Inflammatory macrophage (primary cell): ENCODE data around the gene TAF11L5.
"Not testable (repeated sequence)": the region's sequence is repeated elsewhere in the genome, so short reads cannot be mapped to it uniquely, and the experiment has no call there.

Experiments
- DNase-seq, 2 donors: peaks; one replicate each; pipeline ENCODE4 v3.0.0-alpha.2; 2020 to 2022
- total RNA-seq, 18 experiments: gene quantifications; one replicate each; lab custom pipeline; 2026; ENCODE audit warnings: mixed read lengths in 6 of 18, inconsistent platforms in 2 of 18; lab: John Stamatoyannopoulos, UW

The TAF11L5 gene
- 0 reads per million in 18 experiments for total RNA-seq

- not testable (repeated sequence) for DNase-seq
Observed at GRCh38 chr5:17524935-17525334, at the start of gene TAF11L5. TAF11L5 (plus strand) TSS chr5:17525235.

- no peak for DNase-seq
Observed at GRCh38 chr5:17477043-17477442, 48.0 kb upstream of the TAF11L5 start.

GRCh38 chr5:17477573-17478265, 47.3 kb upstream of the TAF11L5 start:
- DNase-seq = no peak

- DNase-seq = no peak
Observed at GRCh38 chr5:17481378-17481777, 43.7 kb upstream of the TAF11L5 start.

- no peak for DNase-seq
Observed at GRCh38 chr5:17482790-17483189, 42.2 kb upstream of the TAF11L5 start.

GRCh38 chr5:17486464-17487173, 38.4 kb upstream of the TAF11L5 start:
- peak in 1 of 2 donors; percentile 31 for DNase-seq

- no peak for DNase-seq
Observed at GRCh38 chr5:17487174-17487512, 37.9 kb upstream of the TAF11L5 start.

- DNase-seq = not testable (repeated sequence)
Observed at GRCh38 chr5:17491257-17491656, 33.8 kb upstream of the TAF11L5 start.

- DNase-seq = no peak
Observed at GRCh38 chr5:17492770-17493169, 32.3 kb upstream of the TAF11L5 start.

- no peak for DNase-seq
Observed at GRCh38 chr5:17497446-17497845, 27.6 kb upstream of the TAF11L5 start.

- DNase-seq = not testable (repeated sequence)
Observed at GRCh38 chr5:17497931-17498330, 27.1 kb upstream of the TAF11L5 start, which contains the start of gene TAF11L2. TAF11L2 (plus strand) TSS chr5:17498231.

- DNase-seq = no peak
Observed at GRCh38 chr5:17511775-17512325, 13.2 kb upstream of the TAF11L5 start.

- not testable (repeated sequence) for DNase-seq
Observed at GRCh38 chr5:17517526-17517925, 7.5 kb upstream of the TAF11L5 start.

- DNase-seq = not testable (repeated sequence)
Observed at GRCh38 chr5:17518067-17518466, 7.0 kb upstream of the TAF11L5 start, which contains the start of gene TAF11L3. TAF11L3 (plus strand) TSS chr5:17518367.

- not testable (repeated sequence) for DNase-seq
Observed at GRCh38 chr5:17519508-17519907, 5.5 kb upstream of the TAF11L5 start.

- not testable (repeated sequence) for DNase-seq
Observed at GRCh38 chr5:17521501-17521900, 3.5 kb upstream of the TAF11L5 start, which contains the start of gene TAF11L4. TAF11L4 (plus strand) TSS chr5:17521801.

- not testable (repeated sequence) for DNase-seq
Observed at GRCh38 chr5:17526504-17526903, 1.5 kb downstream of the TAF11L5 start.

- DNase-seq = not testable (repeated sequence)
Observed at GRCh38 chr5:17528369-17528768, 3.3 kb downstream of the TAF11L5 start, which contains the start of gene TAF11L6. TAF11L6 (plus strand) TSS chr5:17528669.
